Liver (tissue), 3 donors: ENCODE results near the gene TRDMT1.

ENCODE experiments used
- CTCF ChIP-seq: fragments of 150-350 bp; IDR thresholded peaks from 2 replicates; pipeline ENCODE4 v1.5.1; 2017; ENCODE audit warnings: improper control_type of control experiment, low read depth, low read length; ENCODE audit not compliant: missing input control
- EGR1 ChIP-seq, 2 donors: IDR thresholded peaks; 2 replicates each; pipeline ENCODE4 v1.6.1; 2016 to 2018; ENCODE audit warnings: antibody characterized with exemption in 2 of 2, low read depth in 2 of 2
- FOXA1 ChIP-seq: IDR thresholded peaks from 2 replicates; pipeline ENCODE4 v1.6.1; 2016; ENCODE audit warnings: antibody characterized with exemption
- GABPA ChIP-seq, 2 donors: IDR thresholded peaks in 1 of 2; conservative IDR thresholded peaks in 1 of 2; 2 replicates each; pipeline ENCODE4 v1.6.1; 2016; ENCODE audit warnings: antibody characterized with exemption in 2 of 2, mild to moderate bottlenecking in 1 of 2, moderate library complexity in 1 of 2
- JUND ChIP-seq, 2 donors: IDR thresholded peaks; 2 replicates each; pipeline ENCODE4 v1.6.1; 2016; ENCODE audit warnings: antibody characterized with exemption in 2 of 2
- RAD21 ChIP-seq, 2 donors: IDR thresholded peaks; 2 replicates each; pipeline ENCODE4 v1.6.1; 2016; ENCODE audit warnings: antibody characterized with exemption in 2 of 2, mild to moderate bottlenecking in 2 of 2
- SP1 ChIP-seq: IDR thresholded peaks from 2 replicates; pipeline ENCODE4 v1.6.1; 2018; ENCODE audit warnings: antibody characterized with exemption, mild to moderate bottlenecking
- YY1 ChIP-seq: IDR thresholded peaks from 2 replicates; pipeline ENCODE4 v1.6.1; 2016; ENCODE audit warnings: antibody characterized with exemption, mild to moderate bottlenecking
- TF ChIP-seq, protein P1 (sequence below): IDR thresholded peaks from 2 replicates; pipeline ENCODE4 v1.6.1; 2016; ENCODE audit warnings: antibody characterized with exemption
- TF ChIP-seq, protein P2 (sequence below): IDR thresholded peaks from 2 replicates; pipeline ENCODE4 v1.6.1; 2016; ENCODE audit warnings: antibody characterized with exemption
- TF ChIP-seq, protein P3 (sequence below): IDR thresholded peaks from 2 replicates; pipeline ENCODE4 v1.6.1; 2016; ENCODE audit warnings: antibody characterized with exemption
- donor health status: healthy.
- donor health status: healthy.

DNA sequence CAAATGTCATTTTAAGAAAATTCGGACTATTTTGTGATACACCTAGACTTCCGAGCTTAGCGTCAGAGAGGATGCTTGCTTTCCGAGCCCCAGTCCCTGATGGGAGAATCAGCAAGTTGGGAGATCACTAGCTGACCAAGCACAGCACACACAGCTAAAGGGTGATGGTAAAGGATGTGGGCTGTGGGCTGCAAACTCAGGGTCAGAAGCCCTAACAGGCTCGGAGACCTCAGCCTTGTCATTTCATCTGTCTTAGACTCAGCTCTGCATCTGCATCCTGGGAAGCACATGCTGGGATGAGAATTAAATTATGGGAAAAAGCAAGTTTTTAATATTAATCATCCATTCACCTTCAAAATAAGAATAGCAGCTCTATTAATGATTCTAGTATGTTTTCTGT, 75.1 kb downstream of the TRDMT1 start:
- TF ChIP-seq GABPA (IDR thresholded peaks at IDR 0.05 in 1 of 2, conservative IDR thresholded peaks at IDR 0.05 in 1 of 2) (no peak), CTCF (no peak), RAD21 (IDR thresholded peaks at IDR 0.05) (no peak), SP1 (no peak), FOXA1 (no peak), YY1 (no peak), EGR1 (IDR thresholded peaks at IDR 0.05; ENCODE audit: low read depth in 2 of 2) (no peak), JUND (IDR thresholded peaks at IDR 0.05) (no peak)
- TF ChIP-seq, protein P1, sequence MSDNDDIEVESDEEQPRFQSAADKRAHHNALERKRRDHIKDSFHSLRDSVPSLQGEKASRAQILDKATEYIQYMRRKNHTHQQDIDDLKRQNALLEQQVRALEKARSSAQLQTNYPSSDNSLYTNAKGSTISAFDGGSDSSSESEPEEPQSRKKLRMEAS = no peak
- TF ChIP-seq, protein P2, sequence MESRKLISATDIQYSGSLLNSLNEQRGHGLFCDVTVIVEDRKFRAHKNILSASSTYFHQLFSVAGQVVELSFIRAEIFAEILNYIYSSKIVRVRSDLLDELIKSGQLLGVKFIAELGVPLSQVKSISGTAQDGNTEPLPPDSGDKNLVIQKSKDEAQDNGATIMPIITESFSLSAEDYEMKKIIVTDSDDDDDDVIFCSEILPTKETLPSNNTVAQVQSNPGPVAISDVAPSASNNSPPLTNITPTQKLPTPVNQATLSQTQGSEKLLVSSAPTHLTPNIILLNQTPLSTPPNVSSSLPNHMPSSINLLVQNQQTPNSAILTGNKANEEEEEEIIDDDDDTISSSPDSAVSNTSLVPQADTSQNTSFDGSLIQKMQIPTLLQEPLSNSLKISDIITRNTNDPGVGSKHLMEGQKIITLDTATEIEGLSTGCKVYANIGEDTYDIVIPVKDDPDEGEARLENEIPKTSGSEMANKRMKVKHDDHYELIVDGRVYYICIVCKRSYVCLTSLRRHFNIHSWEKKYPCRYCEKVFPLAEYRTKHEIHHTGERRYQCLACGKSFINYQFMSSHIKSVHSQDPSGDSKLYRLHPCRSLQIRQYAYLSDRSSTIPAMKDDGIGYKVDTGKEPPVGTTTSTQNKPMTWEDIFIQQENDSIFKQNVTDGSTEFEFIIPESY = no peak
- TF ChIP-seq, protein P3, sequence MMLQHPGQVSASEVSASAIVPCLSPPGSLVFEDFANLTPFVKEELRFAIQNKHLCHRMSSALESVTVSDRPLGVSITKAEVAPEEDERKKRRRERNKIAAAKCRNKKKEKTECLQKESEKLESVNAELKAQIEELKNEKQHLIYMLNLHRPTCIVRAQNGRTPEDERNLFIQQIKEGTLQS = no peak
